Tibial nerve (tissue), 4 donors: ENCODE data around the gene ST3GAL4. TPM values are rescaled to one million over a fixed set of nuclear protein-coding genes. Genes with fewer than 3 reads are reported as not detected.

ENCODE experiments used
- DNase-seq, 2 donors: peaks; one replicate each; pipeline ENCODE4 v3.0.0-alpha.2; 2019; ENCODE audit warnings: low spot score in 2 of 2
- H3K27ac ChIP-seq, 4 donors: fragments of 200-600 bp; sonication (generic) in 3 of 4; one replicate each; pipeline ENCODE4 v1.5.1; 2017 to 2019; ENCODE audit warnings: mild to moderate bottlenecking in 1 of 4
- H3K27me3 ChIP-seq, 2 donors: fragments of 200-600 bp; sonication (generic) in 1 of 2; one replicate each; pipeline versions ENCODE4 v1.5.1 to v1.6.0; 2017 to 2019
- H3K36me3 ChIP-seq, 3 donors: fragments of 200-600 bp; sonication (generic); one replicate each; pipeline ENCODE4 v1.5.1; 2018 to 2019
- H3K4me1 ChIP-seq, 4 donors: fragments of 200-600 bp; sonication (generic) in 3 of 4; one replicate each; pipeline ENCODE4 v1.5.1; 2017 to 2019
- H3K4me3 ChIP-seq, 4 donors: fragments of 200-600 bp; sonication (generic) in 3 of 4; one replicate each; pipeline ENCODE4 v1.5.1; 2017 to 2019; ENCODE audit warnings: mild to moderate bottlenecking in 1 of 4, moderate library complexity in 1 of 4
- H3K9me3 ChIP-seq, 4 donors: fragments of 200-600 bp; sonication (generic) in 3 of 4; one replicate each; pipeline ENCODE4 v1.5.1; 2017 to 2019
- CTCF ChIP-seq, 5 experiments: fragments of 200-600 bp in 3 of 5; fragments of 450-650 bp in 2 of 5; sonication (generic) in 3 of 5; IDR thresholded peaks; one replicate each; pipeline ENCODE4 v1.5.1; 2016 to 2019; ENCODE audit warnings: antibody characterized with exemption in 5 of 5, mild to moderate bottlenecking in 3 of 5, moderate library complexity in 2 of 5
- EP300 ChIP-seq, 2 donors: sonication (generic); formaldehyde crosslinking; IDR thresholded peaks; one replicate each; pipeline ENCODE4 v1.6.1; 2017; ENCODE audit warnings: antibody characterized with exemption in 2 of 2, mild to moderate bottlenecking in 1 of 2
- POLR2A ChIP-seq, 2 donors: fragments of 450-650 bp; IDR thresholded peaks; one replicate each; pipeline ENCODE4 v1.6.1; 2017; ENCODE audit warnings: antibody characterized with exemption in 2 of 2, mild to moderate bottlenecking in 2 of 2, moderate library complexity in 2 of 2
- WGBS, 2 donors: methylation state at CpG; one replicate each; pipeline ENCODE4 v1.1.5; 2018; 5-methylcytosine and 5-hydroxymethylcytosine counted together
- total RNA-seq, 4 donors: library from RNA; depleted of rRNA; stranded (reverse); fragments of >200 nt; gene quantifications; one replicate each; pipeline ENCODE4 v1.1.0, GENCODE V29; 2016

ST3GAL4 gene
- total RNA-seq, 4 donors from 2014 or later, result 68.1 to 162 (median 122) TPM

DNA sequence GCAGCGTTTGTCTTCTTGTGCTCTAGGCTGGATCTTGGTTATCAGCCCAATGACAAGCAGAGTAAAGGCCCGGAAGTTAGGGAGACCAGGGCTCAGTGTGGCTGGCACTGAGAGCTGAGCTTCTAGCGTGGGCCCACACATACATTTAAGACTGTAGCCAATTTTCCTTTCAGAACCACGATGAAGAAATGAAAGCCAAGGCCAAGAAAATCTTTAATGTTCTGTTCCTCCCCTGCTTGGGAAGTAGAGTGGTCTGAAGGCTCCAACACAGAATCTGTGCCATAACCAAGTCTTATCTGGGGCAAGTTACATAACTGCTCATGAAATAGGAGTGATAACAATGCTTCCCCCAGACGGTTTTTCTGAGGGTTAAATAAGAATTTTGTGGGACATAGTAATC lies 4.7 kb upstream of the ST3GAL4 start:
- peaks cover 0 to 23% (median 0%) of the 10 kb centered on the region in 3 donors for H3K36me3 ChIP-seq

DNA sequence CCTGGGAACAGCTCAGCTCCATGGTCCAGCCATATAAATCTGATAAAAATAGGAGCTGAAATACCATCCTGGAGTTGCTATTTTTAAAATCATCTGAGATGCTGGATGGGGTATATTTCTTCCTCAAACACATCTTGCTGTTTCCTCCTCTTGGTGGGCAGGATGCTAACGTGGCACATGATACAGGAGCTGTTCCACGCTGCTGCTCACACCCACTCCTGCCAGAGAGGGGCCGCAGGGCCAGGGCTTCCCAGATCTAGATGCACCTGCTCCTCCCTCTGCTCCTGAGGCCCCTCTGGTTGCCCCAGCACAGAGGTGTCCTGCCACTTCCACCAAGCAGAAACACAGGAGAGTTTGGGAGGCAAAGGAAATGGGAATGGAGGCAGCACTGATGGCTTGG lies 3.3 kb upstream of the ST3GAL4 start:
- H3K36me3 ChIP-seq, result peaks cover 0 to 13% (median 0%) of the 10 kb centered on the region in 3 donors
- H3K27me3 ChIP-seq, result no peaks in the 10 kb centered on the region
- WGBS, 2 donors, result 63 to 64% methylated on average over 3 of the region's 3 CpGs
- H3K4me1 ChIP-seq, result peaks cover 0 to 83% (median 32%) of the 10 kb centered on the region in 4 donors
- peak overlapping the region in 1 of 4 donors; percentile 58 for H3K27ac ChIP-seq
- no peaks in the 10 kb centered on the region for H3K9me3 ChIP-seq
- DNase-seq, result no peak
- no peak overlapping the region for H3K4me3 ChIP-seq
- TF ChIP-seq POLR2A (IDR thresholded peaks at IDR 0.05) (no peak), EP300 (IDR thresholded peaks at IDR 0.05) (no peak), CTCF (IDR thresholded peaks at IDR 0.05) (no peak)

More for the DNA sequence above, 4.7 kb upstream of the ST3GAL4 start:
- no peak for TF ChIP-seq POLR2A (IDR thresholded peaks at IDR 0.05)
- no peak for TF ChIP-seq EP300 (IDR thresholded peaks at IDR 0.05)
- no peak for TF ChIP-seq CTCF (IDR thresholded peaks at IDR 0.05)
- H3K4me1 ChIP-seq, result peaks cover 0 to 84% (median 32%) of the 10 kb centered on the region in 4 donors
- no peak overlapping the region for H3K4me3 ChIP-seq
- H3K27me3 ChIP-seq, result no peaks in the 10 kb centered on the region
- H3K27ac ChIP-seq, result peak overlapping the region in 1 of 4 donors; percentile 20
- DNase-seq, result no peak
- no peaks in the 10 kb centered on the region for H3K9me3 ChIP-seq
- WGBS, 2 donors, result 70 to 77% methylated on average over 5 of the region's 5 CpGs

DNA sequence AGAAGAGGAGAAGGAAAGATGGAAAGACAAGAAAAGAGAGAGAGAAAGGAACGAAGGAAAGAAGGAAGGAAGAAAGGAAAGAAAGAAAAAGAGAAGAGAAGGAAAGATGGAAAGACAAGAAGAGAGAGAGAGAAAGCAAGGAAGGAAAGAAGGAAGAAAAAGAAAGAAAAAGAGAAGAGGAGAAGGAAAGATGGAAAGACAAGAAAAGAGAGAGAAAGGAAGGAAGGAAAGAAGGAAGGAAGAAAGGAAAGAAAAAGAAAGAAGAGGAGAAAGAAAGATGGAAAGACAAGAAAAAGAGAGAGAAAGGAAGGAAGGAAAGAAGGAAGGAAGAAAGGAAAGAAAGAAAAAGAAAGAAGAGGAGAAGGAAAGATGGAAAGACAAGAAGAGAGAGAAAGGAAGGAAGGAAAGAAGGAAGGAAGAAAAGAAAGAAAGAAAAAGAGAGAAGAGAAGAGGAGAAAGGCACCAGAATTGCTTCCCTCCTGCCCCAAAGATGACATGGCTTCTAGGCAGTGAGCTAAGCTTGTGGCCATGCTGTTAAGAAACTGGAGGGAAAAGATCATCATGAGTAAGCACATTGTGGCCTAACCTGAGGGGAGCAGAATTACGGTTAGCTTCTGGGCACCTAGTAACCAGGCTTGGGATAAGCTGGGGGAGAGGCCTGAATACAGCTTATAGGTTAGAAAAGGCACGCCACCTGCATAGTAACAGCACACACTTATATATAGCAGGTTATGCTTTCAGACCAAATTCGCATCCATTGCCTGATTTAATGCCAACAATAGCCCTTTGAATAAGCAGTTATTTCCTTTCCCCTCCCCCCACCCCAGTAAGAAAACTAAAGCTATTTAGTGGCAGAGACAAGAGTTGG lies 2.3 kb upstream of the ST3GAL4 start:
- Histone ChIP-seq H3K4me3 (no peak overlapping the region), H3K9me3 (no peaks in the 10 kb centered on the region), H3K27ac (peak overlapping the region in 3 of 4 donors; percentile 2 to 58 (median 25)), H3K4me1 (peaks cover 0 to 83% (median 40%) of the 10 kb centered on the region in 4 donors), H3K36me3 (peaks cover 0 to 3% (median 0%) of the 10 kb centered on the region in 3 donors), H3K27me3 (no peaks in the 10 kb centered on the region)
- TF ChIP-seq POLR2A (IDR thresholded peaks at IDR 0.05) (no peak), EP300 (IDR thresholded peaks at IDR 0.05) (no peak), CTCF (IDR thresholded peaks at IDR 0.05) (no peak)
- WGBS, 2 donors, result 59 to 70% methylated on average over 4 of the region's 4 CpGs
- no peak for DNase-seq

- WGBS, 2 donors, result 27 to 33% methylated on average over 15 of the region's 15 CpGs
- Histone ChIP-seq H3K27me3 (no peaks in the 10 kb centered on the region), H3K4me1 (peaks cover 0 to 83% (median 45%) of the 10 kb centered on the region in 4 donors), H3K27ac (peak overlapping the region; percentile 86 to 93 (median 86)), H3K36me3 (no peaks in the 10 kb centered on the region), H3K9me3 (no peaks in the 10 kb centered on the region), H3K4me3 (peak overlapping the region; percentile 44 to 77 (median 60))
- DNase-seq, result no peak
- TF ChIP-seq POLR2A (IDR thresholded peaks at IDR 0.05), result no peak
- no peak for TF ChIP-seq EP300 (IDR thresholded peaks at IDR 0.05)
- no peak for TF ChIP-seq CTCF (IDR thresholded peaks at IDR 0.05)
Observed at GRCh38 chr11:126354631-126355323, 709 bp upstream of the ST3GAL4 start.
